ENCODE results near the gene CCDC24.

Gene CCDC24

GRCh38 chr1:44034423-44034822 is 43.0 kb downstream of the CCDC24 start:
- TF ChIP-seq GATA1 (IDR thresholded peaks at IDR 0.05; ENCODE audit: low read depth, low read length) (no peak), POLR2A (IDR thresholded peaks at IDR 0.05; ENCODE audit: low read length) (no peak)
- no peak for DNase-seq

- TF ChIP-seq GATA1 (IDR thresholded peaks at IDR 0.05; ENCODE audit: low read depth, low read length), result no peak
- TF ChIP-seq POLR2A (IDR thresholded peaks at IDR 0.05; ENCODE audit: low read length), result no peak
- no peak for DNase-seq
Observed at GRCh38 chr1:44034976-44035716, 43.7 kb downstream of the CCDC24 start.

GRCh38 chr1:44035726-44036408 is 44.5 kb downstream of the CCDC24 start:
- peak; percentile 81 for TF ChIP-seq POLR2A (IDR thresholded peaks at IDR 0.05; ENCODE audit: low read length)
- TF ChIP-seq GATA1 (IDR thresholded peaks at IDR 0.05; ENCODE audit: low read depth, low read length), result peak; percentile 100
- DNase-seq, result peak; percentile 98 to 100

GRCh38 chr1:44036409-44037139 is 45.2 kb downstream of the CCDC24 start:
- DNase-seq, result peak; percentile 95
- TF ChIP-seq GATA1 (IDR thresholded peaks at IDR 0.05; ENCODE audit: low read depth, low read length), result no peak
- no peak for TF ChIP-seq POLR2A (IDR thresholded peaks at IDR 0.05; ENCODE audit: low read length)

GRCh38 chr1:44037154-44037553 is 45.8 kb downstream of the CCDC24 start:
- DNase-seq, result peak; percentile 81 to 90
- TF ChIP-seq POLR2A (IDR thresholded peaks at IDR 0.05; ENCODE audit: low read length) (no peak), GATA1 (IDR thresholded peaks at IDR 0.05; ENCODE audit: low read depth, low read length) (no peak)

GRCh38 chr1:44038876-44039657 is 47.7 kb downstream of the CCDC24 start:
- TF ChIP-seq POLR2A (IDR thresholded peaks at IDR 0.05; ENCODE audit: low read length) (no peak), GATA1 (IDR thresholded peaks at IDR 0.05; ENCODE audit: low read depth, low read length) (no peak)
- DNase-seq, result peak; percentile 19 to 59

- TF ChIP-seq GATA1 (IDR thresholded peaks at IDR 0.05; ENCODE audit: low read depth, low read length), result no peak
- no peak for TF ChIP-seq POLR2A (IDR thresholded peaks at IDR 0.05; ENCODE audit: low read length)
- DNase-seq, result no peak
Observed at GRCh38 chr1:44040418-44040817, 49.0 kb downstream of the CCDC24 start.

GRCh38 chr1:44040846-44041245 is 49.4 kb downstream of the CCDC24 start:
- DNase-seq, result no peak
- TF ChIP-seq POLR2A (IDR thresholded peaks at IDR 0.05; ENCODE audit: low read length) (no peak), GATA1 (IDR thresholded peaks at IDR 0.05; ENCODE audit: low read depth, low read length) (no peak)

GRCh38 chr1:44043176-44044070 is 52.0 kb downstream of the CCDC24 start:
- DNase-seq, result no peak
- TF ChIP-seq POLR2A (IDR thresholded peaks at IDR 0.05; ENCODE audit: low read length) (no peak), GATA1 (IDR thresholded peaks at IDR 0.05; ENCODE audit: low read depth, low read length) (no peak)

- peak; percentile 45 to 80 for DNase-seq
- no peak for TF ChIP-seq POLR2A (IDR thresholded peaks at IDR 0.05; ENCODE audit: low read length)
Observed at GRCh38 chr1:44044071-44044801, 52.8 kb downstream of the CCDC24 start.

GRCh38 chr1:44045064-44045463 is 53.7 kb downstream of the CCDC24 start:
- TF ChIP-seq GATA1 (IDR thresholded peaks at IDR 0.05; ENCODE audit: low read depth, low read length) (no peak), POLR2A (IDR thresholded peaks at IDR 0.05; ENCODE audit: low read length) (no peak)
- no peak for DNase-seq
